Spleen (tissue), 11 donors: ENCODE measurements around the gene NCOA7. TPM values are rescaled to one million over a fixed set of nuclear protein-coding genes. Genes with fewer than 3 reads are reported as not detected.

Experiments
- DNase-seq: peaks from one replicate; pipeline ENCODE4 v3.0.0-alpha.2; 2020
- H3K27ac ChIP-seq, 8 donors: fragments of 200-600 bp; sonication (generic) in 7 of 8; 1 replicate in 4 of 8; 2 replicates in 4 of 8; pipeline versions ENCODE4 v1.5.0 to v1.8.0; 2016 to 2021; ENCODE audit warnings: inconsistent platforms in 4 of 8, mild to moderate bottlenecking in 4 of 8, moderate library complexity in 1 of 8
- H3K27me3 ChIP-seq, 7 donors: fragments of 200-600 bp; sonication (generic) in 6 of 7; replicated peaks in 1 of 7; 1 replicate in 4 of 7; 2 replicates in 3 of 7; pipeline versions ENCODE4 v1.5.0 to v1.8.0; 2016 to 2021; ENCODE audit warnings: inconsistent platforms in 3 of 7, mild to moderate bottlenecking in 1 of 7
- H3K36me3 ChIP-seq, 6 donors: fragments of 200-600 bp; sonication (generic) in 5 of 6; 1 replicate in 4 of 6; 2 replicates in 2 of 6; pipeline versions ENCODE4 v1.5.0 to v1.8.0; 2016 to 2021; ENCODE audit warnings: inconsistent platforms in 2 of 6
- H3K4me1 ChIP-seq, 6 donors: fragments of 200-600 bp; sonication (generic) in 5 of 6; 1 replicate in 3 of 6; 2 replicates in 3 of 6; pipeline versions ENCODE4 v1.5.0 to v1.8.0; 2016 to 2021; ENCODE audit warnings: inconsistent platforms in 3 of 6
- H3K4me3 ChIP-seq, 8 donors: fragments of 200-600 bp; sonication (generic) in 7 of 8; 1 replicate in 4 of 8; 2 replicates in 4 of 8; pipeline versions ENCODE4 v1.5.0 to v1.8.0; 2016 to 2021; ENCODE audit warnings: inconsistent platforms in 4 of 8, mild to moderate bottlenecking in 4 of 8, moderate library complexity in 2 of 8
- H3K9me3 ChIP-seq, 8 donors: fragments of 200-600 bp; sonication (generic) in 7 of 8; 1 replicate in 4 of 8; 2 replicates in 4 of 8; pipeline versions ENCODE4 v1.5.0 to v1.8.0; 2016 to 2021; ENCODE audit warnings: inconsistent platforms in 4 of 8
- CTCF ChIP-seq, 11 experiments: fragments of 200-600 bp in 7 of 11; fragments of 450-650 bp in 4 of 11; sonication (generic) in 4 of 11; IDR thresholded peaks in 8 of 11; conservative IDR thresholded peaks in 3 of 11; 1 replicate in 7 of 11; 2 replicates in 4 of 11; pipeline versions ENCODE4 v1.4.0 to v1.8.0; 2016 to 2021; ENCODE audit warnings: antibody characterized with exemption in 11 of 11, inconsistent platforms in 4 of 11, mild to moderate bottlenecking in 1 of 11
- POLR2A ChIP-seq, 3 donors: fragments of 450-650 bp; IDR thresholded peaks; one replicate each; pipeline ENCODE4 v1.5.1; 2017; ENCODE audit warnings: antibody characterized with exemption in 3 of 3, mild to moderate bottlenecking in 1 of 3
- POLR2AphosphoS5 ChIP-seq, 3 donors: sonication (generic); formaldehyde crosslinking; IDR thresholded peaks; one replicate each; pipeline ENCODE4 v1.5.1; 2017; ENCODE audit warnings: antibody characterized with exemption in 3 of 3
- WGBS, 5 donors: extraction: QIAGEN DNeasy Blood & Tissue Kit in 3 of 5; methylation state at CpG; one replicate each; pipeline versions ENCODE4 v1.1.5 to v1.1.7; 2013 to 2018; 5-methylcytosine and 5-hydroxymethylcytosine counted together
- intact Hi-C: fragments of 100-400 bp; cut with DNase I; formaldehyde crosslinking; loops from one replicate; pipeline ENCODE4 v1.15.0; 2023; ENCODE audit warnings: low total_unique reads
- polyA plus RNA-seq, 3 donors: library from polyadenylated mRNA; stranded (reverse); fragments of 200-250 nt; gene quantifications; one replicate each; pipeline ENCODE4 v1.2.1, GENCODE V29; 2013
- total RNA-seq, 7 donors: library from RNA; depleted of rRNA in 3 of 7; stranded (reverse); fragments of >200 nt in 3 of 7; fragmentation: NEBNext Ultra II Directional in 4 of 7; extraction: Animal tissue kit (Norgen Biotek cat#: 25700) in 4 of 7; gene quantifications; one replicate each; pipeline versions ENCODE4 v1.1.0 to v1.2.1, GENCODE V29; 2016 to 2021
- donor health status: healthy with polysubstance abuse.
- donor health status: DM: no; HTN: no; CAD: no; lungs with moderate emphysema.
- donor health status: DM: no; HTN: no; CAD: no.
- donor health status: Bipolar disorder and iron deficiency.
- donor health status: healthy.
- donor health status: DM: no; HTN: no; CAD: no.
- donor health status: DM: yes; HTN: yes; CAD: no.

Gene NCOA7
- total and polyA plus RNA-seq, 10 donors: 11.8 to 84.3 (median 43.1) TPM

GRCh38 chr6:125939791-125940190 is 149.0 kb downstream of the NCOA7 start:
- no peak for DNase-seq
- intact Hi-C loops: no loop called here
- TF ChIP-seq POLR2A (IDR thresholded peaks at IDR 0.05) (no peak), CTCF (IDR thresholded peaks at IDR 0.05 in 8 of 11, conservative IDR thresholded peaks at IDR 0.05 in 3 of 11) (no peak), POLR2AphosphoS5 (IDR thresholded peaks at IDR 0.05) (no peak)
- Histone ChIP-seq H3K9me3 (peaks cover 0 to 4% (median 0%) of the 10 kb centered on the region in 8 donors), H3K4me3 (no peak overlapping the region), H3K27me3 (no peaks in the 10 kb centered on the region), H3K4me1 (peaks cover 0 to 15% (median 10%) of the 10 kb centered on the region in 6 donors), H3K36me3 (no peaks in the 10 kb centered on the region), H3K27ac (no peak overlapping the region)
- WGBS, 5 donors: 66 to 88% (median 74%) methylated on average over 2 of the region's 2 CpGs

- intact Hi-C loops: no loop called here
- DNase-seq: no peak
- WGBS, 5 donors: 66 to 75% (median 70%) methylated on average over 5 of the region's 5 CpGs
- no peaks in the 10 kb centered on the region for H3K27me3 ChIP-seq
- no peak overlapping the region for H3K4me3 ChIP-seq
- no peak for TF ChIP-seq CTCF (IDR thresholded peaks at IDR 0.05 in 8 of 11, conservative IDR thresholded peaks at IDR 0.05 in 3 of 11)
- no peak for TF ChIP-seq POLR2AphosphoS5 (IDR thresholded peaks at IDR 0.05)
- TF ChIP-seq POLR2A (IDR thresholded peaks at IDR 0.05): no peak
- H3K27ac ChIP-seq: peak overlapping the region in 4 of 8 donors; percentile 4 to 41 (median 28)
- H3K4me1 ChIP-seq: peaks cover 0 to 18% (median 15%) of the 10 kb centered on the region in 6 donors
- H3K9me3 ChIP-seq: peaks cover 0 to 3% (median 0%) of the 10 kb centered on the region in 8 donors
- no peaks in the 10 kb centered on the region for H3K36me3 ChIP-seq
These were observed 149.7 kb downstream of the NCOA7 start for GRCh38 chr6:125940247-125941041.

- H3K4me1 ChIP-seq: peaks cover 0 to 30% (median 17%) of the 10 kb centered on the region in 6 donors
- DNase-seq: no peak
- no peaks in the 10 kb centered on the region for H3K9me3 ChIP-seq
- H3K27me3 ChIP-seq: no peaks in the 10 kb centered on the region
- 88 to 95% (median 91%) methylated on average over 10 of the region's 10 CpGs for WGBS, 5 donors
- no peak overlapping the region for H3K27ac ChIP-seq
- TF ChIP-seq POLR2AphosphoS5 (IDR thresholded peaks at IDR 0.05) (no peak), CTCF (IDR thresholded peaks at IDR 0.05 in 8 of 11, conservative IDR thresholded peaks at IDR 0.05 in 3 of 11) (no peak), POLR2A (IDR thresholded peaks at IDR 0.05) (no peak)
- intact Hi-C loops: no loop called here
- H3K36me3 ChIP-seq: no peaks in the 10 kb centered on the region
- no peak overlapping the region for H3K4me3 ChIP-seq
These were observed 152.1 kb downstream of the NCOA7 start for GRCh38 chr6:125942672-125943527.
